Lower leg skin (tissue), 4 donors: ENCODE measurements around the gene KRTAP1-3. TPM values are rescaled to one million over a fixed set of nuclear protein-coding genes. Genes with fewer than 3 reads are reported as not detected.

Source experiments
- DNase-seq, 2 donors: peaks; one replicate each; pipeline ENCODE4 v3.0.0-alpha.2; 2019; ENCODE audit warnings: low spot score in 2 of 2
- H3K4me3 ChIP-seq: fragments of 200-600 bp; sonication (generic); 2 replicates; pipeline ENCODE4 v1.5.1; 2017; ENCODE audit warnings: mild to moderate bottlenecking, low read depth; ENCODE audit not compliant: poor library complexity, severe bottlenecking
- CTCF ChIP-seq, 3 donors: fragments of 450-650 bp; IDR thresholded peaks; one replicate each; pipeline ENCODE4 v1.5.1; 2016; ENCODE audit warnings: antibody characterized with exemption in 3 of 3, mild to moderate bottlenecking in 3 of 3, moderate library complexity in 2 of 3
- POLR2A ChIP-seq, 2 donors: fragments of 450-650 bp; IDR thresholded peaks; one replicate each; pipeline ENCODE4 v1.6.1; 2016 to 2017; ENCODE audit warnings: antibody characterized with exemption in 2 of 2, mild to moderate bottlenecking in 1 of 2, moderate library complexity in 1 of 2
- WGBS, 2 donors: methylation state at CpG; one replicate each; pipeline ENCODE4 v1.1.5; 2018; 5-methylcytosine and 5-hydroxymethylcytosine counted together
- intact Hi-C: fragments of 100-400 bp; cut with DNase I; formaldehyde crosslinking; loops from one replicate; pipeline ENCODE4 v1.15.0; 2023; ENCODE audit warnings: low total_unique reads
- total RNA-seq, 4 donors: library from RNA; depleted of rRNA; stranded (reverse); fragments of >200 nt; gene quantifications; one replicate each; pipeline ENCODE4 v1.1.0, GENCODE V29; 2016

Gene KRTAP1-3
- total RNA-seq, 4 donors from 2014 or later: 1.6 to 107 TPM; not detected in 2

GRCh38 chr17:41037853-41038350 is 3.2 kb upstream of the KRTAP1-3 start:
- 79 to 88% methylated on average over 2 of the region's 2 CpGs for WGBS, 2 donors
- intact Hi-C loops: no loop called here

GRCh38 chr17:41029633-41030245 is 4.9 kb downstream of the KRTAP1-3 start, which contains the start of gene KRTAP1-4:
TSS of gene KRTAP1-4 (minus strand) at chr17:41030195. CDS start at chr17:41030078, 117 bp downstream.
- no peak for DNase-seq
- WGBS, 2 donors: 77 to 89% methylated on average over 10 to 12 of the region's 12 CpGs
- intact Hi-C loops: no loop called here
- H3K4me3 ChIP-seq: no peak within 1 kb of the TSS
- TF ChIP-seq CTCF (IDR thresholded peaks at IDR 0.05) (no peak), POLR2A (IDR thresholded peaks at IDR 0.05) (no peak)

More at GRCh38 chr17:41037853-41038350, 3.2 kb upstream of the KRTAP1-3 start:
- no peak for TF ChIP-seq CTCF (IDR thresholded peaks at IDR 0.05)
- H3K4me3 ChIP-seq: no peak overlapping the region
- DNase-seq: no peak

- no peak within 1 kb of the TSS for H3K4me3 ChIP-seq
- no peak for DNase-seq
- 38 to 43% methylated on average over 5 to 9 of the region's 9 CpGs for WGBS, 2 donors
- intact Hi-C loops: no loop called here
- TF ChIP-seq CTCF (IDR thresholded peaks at IDR 0.05) (no peak), POLR2A (IDR thresholded peaks at IDR 0.05) (no peak)
Observed at GRCh38 chr17:41026715-41027471, 7.8 kb downstream of the KRTAP1-3 start, which contains the start of gene KRTAP1-5. TSS of gene KRTAP1-5 (minus strand) at chr17:41027208. CDS start at chr17:41027155, 53 bp downstream.

DNA sequence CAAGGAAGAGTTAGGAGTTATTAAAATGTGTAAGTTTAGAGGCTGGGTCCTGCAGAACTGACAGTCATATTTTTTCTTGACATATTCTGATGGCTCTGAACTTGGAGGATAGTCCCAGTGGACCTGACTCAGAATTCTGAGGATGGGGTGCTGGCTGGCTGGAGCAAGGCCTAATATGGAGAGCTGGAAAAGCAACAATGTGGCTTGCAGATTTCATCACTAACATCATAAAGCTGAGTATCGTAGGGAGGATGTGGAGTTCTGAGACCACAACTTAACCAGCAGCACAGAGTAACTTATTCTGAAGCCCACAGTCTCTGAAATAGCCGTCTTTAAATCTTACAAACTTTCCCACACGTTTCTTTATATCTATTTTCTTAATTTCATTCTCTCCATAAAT is 10.0 kb downstream of the KRTAP1-3 start:
- H3K4me3 ChIP-seq: no peak overlapping the region

GRCh38 chr17:41020336-41020735 is 14.3 kb downstream of the KRTAP1-3 start:
- no peak for TF ChIP-seq POLR2A (IDR thresholded peaks at IDR 0.05)
- no peak for TF ChIP-seq CTCF (IDR thresholded peaks at IDR 0.05)
- intact Hi-C loops: no loop called here
- DNase-seq: no peak
- H3K4me3 ChIP-seq: no peak overlapping the region

More for the DNA sequence above, 10.0 kb downstream of the KRTAP1-3 start:
- WGBS, 2 donors: 65 to 70% methylated on average over 3 of the region's 3 CpGs
- TF ChIP-seq CTCF (IDR thresholded peaks at IDR 0.05): no peak
- no peak for TF ChIP-seq POLR2A (IDR thresholded peaks at IDR 0.05)
- intact Hi-C loops: no loop called here
- DNase-seq: no peak
